HG03039 (cell line): ENCODE measurements around the gene CCDC146.
A peak's percentile ranks its signal among the peaks of the same experiment; 100 is the strongest.
"Not testable (repeated sequence)": the region's sequence is repeated elsewhere in the genome, so short reads cannot be mapped to it uniquely, and the experiment has no call there.

Experiments used
- ATAC-seq: cut with Tn5 transposase; IDR thresholded peaks from one replicate; pipeline ENCODE4 v1.9.1; 2021; ENCODE audit warnings: mild to moderate bottlenecking, moderate library complexity; ENCODE audit not compliant: unreplicated experiment

CCDC146 gene

DNA sequence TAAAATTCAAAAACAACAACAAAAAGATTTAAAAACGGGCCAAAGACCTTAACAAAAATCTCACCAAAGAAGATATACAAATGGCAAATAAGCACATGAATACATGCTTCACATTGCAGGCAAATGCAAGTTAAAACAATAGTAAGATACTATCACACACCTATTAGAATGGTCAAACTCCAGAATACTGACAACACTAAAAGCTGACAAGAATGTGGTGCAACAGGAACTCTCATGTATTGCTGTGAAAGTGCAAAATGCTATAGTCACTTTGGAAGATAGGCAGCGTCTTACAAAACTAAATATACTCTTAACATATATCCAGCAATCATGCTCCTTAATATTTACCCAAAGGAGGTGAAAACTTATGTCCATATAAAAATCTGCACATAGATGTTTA is 16.3 kb downstream of the CCDC146 start:
- not testable (repeated sequence) for ATAC-seq

DNA sequence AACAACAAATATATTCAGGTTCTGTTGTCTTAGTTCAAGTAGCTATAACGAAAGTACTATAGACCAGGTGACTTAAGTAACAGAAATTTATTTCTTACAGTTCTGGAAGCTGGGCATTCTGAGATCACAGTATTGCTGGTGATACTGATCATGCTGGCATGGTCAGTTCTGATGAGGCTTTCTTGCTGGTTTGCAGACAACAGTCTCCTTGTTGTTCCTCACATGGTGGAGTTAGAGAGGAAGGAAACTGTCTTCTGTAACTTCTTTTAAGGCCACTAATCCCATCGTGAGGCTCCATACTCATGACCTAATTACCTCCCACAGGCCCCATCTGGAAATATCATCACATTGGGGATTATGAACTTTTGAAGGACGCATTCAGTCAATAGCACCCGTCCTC is 17.9 kb downstream of the CCDC146 start:
- not testable (repeated sequence) for ATAC-seq

DNA sequence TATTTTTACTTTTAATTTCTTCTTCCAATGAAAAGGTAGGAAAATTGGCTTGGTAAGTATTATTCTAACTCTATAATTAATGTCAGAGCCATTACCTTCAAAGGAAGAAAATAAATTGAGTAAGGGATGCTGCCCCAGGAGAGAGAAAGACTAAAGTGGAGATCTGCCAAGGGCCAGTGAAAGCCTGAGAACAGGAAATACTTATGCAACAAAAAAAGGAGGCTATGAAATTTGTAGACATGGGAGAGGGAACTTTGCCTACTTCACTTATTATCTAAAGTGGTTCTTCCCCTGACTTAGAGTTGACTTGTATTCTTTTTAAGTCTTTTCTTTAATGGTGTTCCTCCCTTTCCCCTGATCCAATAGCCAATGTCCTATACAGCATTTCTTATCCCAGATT is 29.8 kb downstream of the CCDC146 start:
- not testable (repeated sequence) for ATAC-seq

DNA sequence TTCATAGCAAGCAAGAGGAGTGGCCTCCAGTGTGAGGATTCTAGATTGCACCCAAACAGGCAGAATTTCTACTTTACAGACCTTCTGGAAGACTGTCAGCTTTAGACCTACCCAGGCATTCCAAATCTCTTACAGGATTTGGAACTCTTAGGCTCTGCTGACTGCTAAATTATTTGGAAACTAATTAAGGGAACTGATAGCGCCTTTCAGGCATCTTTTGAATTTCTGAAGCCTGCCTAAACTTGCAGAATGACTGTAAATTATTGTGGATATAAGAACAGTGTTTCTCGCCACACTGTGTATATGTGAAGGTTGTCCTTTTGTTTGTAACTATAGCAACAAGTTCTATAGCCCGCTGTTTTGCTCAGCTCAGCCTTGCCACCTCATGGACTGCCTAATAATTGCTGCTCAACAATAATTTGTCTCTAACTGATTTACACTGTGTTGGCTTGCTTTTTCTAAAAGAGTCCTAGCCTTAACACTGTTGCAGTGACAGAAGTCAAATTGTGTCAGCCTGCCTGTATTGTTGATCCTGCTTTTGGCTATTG is 32.6 kb downstream of the CCDC146 start:
- not testable (repeated sequence) for ATAC-seq

DNA sequence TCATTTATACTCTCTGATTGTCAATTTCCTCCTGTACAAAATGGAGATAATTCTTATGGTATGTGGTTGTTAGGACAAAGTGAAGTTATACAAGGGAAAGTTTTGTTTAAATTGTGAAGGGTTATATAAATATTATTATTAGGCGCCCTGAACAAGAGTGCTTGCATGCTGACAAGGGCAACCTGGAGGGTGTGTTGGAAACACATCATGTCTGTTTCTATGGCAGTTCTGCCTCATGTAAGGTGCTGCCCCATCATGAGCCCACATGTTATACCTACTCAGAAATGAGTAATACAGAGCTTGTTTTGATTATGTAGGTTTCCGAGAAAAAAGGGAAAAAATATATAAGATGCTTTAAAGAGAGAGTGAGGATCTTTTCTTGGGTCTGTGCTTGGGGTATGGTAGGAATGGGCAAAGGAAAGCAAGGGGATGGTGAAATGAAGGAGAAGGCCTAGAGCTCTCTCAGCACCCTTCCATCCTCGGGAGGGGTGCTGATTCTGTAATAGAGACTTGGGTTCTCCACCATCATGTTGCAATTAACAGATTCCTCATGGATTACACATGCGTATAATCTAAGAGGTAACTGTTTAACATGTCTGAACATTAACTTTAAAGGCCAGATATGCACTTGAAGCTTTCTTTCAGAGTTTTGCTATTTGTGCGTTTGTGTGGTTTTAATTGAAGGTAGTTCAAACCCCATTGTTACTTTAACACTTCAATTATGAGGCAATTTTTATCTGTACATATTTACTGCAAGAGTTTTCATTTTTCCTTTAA is 33.4 kb downstream of the CCDC146 start:
- ATAC-seq, result not testable (repeated sequence)

DNA sequence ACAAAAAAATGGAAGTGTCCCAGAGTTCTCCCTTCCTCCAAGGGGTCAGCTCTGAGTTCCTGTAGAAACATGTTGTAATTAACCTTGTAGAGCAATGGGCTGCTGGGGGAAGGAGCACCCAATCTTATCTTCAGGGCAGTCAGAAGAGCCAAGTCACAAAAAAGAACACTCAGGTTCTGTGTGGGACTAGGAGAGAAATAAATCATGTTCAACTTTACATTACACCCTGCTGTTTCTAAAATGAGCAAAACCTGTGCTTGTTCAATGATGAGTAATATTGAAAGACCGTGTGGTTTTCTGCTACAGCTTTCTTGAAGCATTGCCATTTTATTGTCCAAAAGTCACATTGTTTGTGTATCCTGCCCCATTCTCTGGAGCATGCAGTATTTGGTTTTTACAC is 34.6 kb downstream of the CCDC146 start:
- peak; percentile 66 for ATAC-seq

DNA sequence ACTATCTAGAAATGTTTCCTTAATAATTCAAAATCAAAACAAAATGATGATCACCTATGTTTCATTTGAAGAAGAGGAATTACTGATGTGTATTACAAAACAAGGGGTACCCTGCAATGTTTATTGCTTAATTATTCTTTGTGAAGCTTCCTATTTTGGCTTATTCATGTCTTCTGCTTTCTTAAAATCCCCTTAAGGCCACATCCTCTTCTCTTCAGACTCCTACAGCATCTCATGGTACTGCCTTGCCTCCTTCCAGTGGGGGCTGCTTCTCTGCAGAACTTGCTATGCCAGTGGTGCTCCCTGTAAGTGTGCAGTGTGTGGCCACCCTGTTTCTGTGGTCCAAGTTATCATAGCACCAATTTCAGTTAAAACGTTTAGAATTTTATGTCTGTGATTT is 35.0 kb downstream of the CCDC146 start:
- peak; percentile 40 for ATAC-seq

DNA sequence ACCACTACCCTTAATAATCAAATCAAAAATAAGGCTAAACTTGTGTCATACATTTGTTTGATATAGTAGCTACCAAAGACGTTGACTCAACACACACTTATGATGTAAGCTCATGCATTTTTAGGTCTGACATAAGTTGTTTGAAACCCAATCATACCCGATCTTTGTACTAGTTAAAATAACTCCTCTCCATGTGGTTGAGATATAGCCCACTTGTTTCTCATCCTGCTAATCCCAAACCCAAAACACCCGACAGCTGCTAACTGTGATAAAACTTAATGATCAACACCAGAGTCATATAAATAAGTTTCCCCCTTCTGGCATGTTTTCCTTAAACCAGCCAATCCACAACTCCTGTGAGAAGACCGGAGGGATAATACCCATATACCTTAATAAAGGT is 48.7 kb downstream of the CCDC146 start:
- ATAC-seq, result not testable (repeated sequence)

DNA sequence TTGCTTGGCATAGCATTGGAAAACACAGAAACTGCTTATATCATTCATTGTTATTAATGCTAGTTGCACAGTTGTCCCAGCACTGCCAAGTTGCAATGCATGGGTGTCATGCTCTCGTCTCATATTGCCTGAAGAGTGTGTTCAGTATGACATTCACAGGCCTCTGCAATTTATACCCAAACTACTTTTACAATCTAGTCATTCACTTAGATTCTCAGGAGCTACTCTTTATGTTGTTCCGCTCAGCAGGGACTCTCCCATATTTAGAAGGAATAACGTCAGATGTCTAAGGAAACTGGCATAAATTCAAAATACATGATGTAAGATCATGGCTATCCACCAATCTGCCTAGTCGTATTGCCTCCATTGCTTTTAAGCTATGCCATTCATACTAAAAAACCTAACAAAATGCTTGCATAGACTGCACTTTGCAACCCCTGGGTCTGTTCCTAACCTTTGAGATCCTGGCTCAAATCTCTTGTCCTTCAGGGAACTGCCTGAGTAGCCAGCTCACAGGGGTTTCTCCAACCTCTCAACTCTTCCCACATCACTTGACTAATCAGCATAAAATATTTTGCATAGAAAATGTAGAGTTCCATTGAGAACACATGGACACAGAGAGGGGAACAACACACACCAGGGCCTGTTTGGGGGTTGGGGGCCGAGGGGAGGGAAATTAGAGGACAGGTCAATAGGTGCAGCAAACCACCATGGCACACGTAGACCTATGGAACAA is 50.2 kb downstream of the CCDC146 start:
- ATAC-seq, result not testable (repeated sequence)

DNA sequence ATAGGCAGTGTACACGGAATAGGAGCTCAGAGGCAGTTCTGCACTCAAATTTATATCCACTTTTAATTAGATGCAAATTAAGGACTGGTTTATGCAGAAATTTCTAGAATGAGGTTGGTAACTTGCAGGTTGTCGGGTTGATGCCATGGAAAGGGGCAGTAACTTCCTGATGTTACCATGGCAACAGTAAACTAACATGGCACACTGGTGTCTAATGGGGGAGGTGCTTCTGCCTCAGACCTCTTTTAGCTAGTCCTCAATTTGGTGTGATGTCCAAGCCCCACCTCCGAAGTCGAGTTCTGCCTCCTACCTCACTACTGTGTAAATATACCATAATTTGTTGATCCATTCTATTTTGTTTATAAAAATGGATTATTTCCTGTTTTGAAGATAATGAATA is 52.0 kb downstream of the CCDC146 start:
- ATAC-seq, result not testable (repeated sequence)

DNA sequence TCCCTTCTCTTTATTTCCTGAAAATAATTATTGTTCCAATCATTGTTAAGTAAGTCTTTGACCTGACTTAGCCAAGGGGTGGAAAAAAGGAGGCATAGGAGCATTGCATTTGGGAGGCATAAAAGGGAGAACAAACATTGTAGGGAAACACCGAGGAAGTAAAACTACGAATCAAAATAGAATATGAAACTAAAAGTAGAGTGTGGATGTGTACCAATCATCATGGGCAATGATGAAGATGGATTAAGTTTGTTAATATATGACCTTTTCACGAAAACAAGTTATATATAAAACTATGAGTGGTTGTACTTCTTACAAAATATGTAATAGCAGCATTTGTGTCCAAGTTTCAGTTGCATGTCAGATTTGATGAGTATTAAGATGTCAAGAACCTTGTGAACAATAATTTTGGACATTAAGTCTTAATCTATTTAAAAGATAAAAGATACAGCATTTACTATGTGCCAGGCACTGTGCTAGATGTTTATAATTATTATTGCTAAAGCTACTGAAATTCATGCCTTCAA is 52.9 kb downstream of the CCDC146 start:
- not testable (repeated sequence) for ATAC-seq

DNA sequence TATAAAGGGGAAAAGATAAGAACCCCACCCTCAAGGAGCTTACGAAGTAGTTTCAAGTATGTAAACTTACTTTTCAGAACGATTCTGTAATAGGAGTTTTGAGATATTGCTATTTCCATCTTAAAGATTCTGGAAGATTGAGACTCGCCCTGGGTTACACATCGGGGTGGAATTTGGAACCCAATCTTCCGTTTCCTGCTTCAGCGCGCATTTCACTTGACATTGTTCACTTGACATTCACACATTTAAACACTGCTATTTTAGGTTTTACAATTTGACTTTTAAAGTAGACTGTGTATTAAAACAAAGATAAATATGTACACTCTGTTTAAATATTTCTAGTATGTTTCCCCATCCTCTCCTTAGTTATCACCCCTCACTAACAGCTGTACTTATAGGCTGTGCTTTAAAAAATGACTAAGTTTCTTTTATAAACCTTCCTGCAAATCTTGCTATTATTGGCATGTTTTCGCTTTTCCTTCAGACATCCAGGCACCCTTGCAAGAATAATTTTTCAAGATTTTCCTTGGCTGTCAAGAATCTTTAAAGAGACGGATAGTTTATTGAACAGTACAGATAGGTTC is 55.0 kb downstream of the CCDC146 start:
- not testable (repeated sequence) for ATAC-seq

DNA sequence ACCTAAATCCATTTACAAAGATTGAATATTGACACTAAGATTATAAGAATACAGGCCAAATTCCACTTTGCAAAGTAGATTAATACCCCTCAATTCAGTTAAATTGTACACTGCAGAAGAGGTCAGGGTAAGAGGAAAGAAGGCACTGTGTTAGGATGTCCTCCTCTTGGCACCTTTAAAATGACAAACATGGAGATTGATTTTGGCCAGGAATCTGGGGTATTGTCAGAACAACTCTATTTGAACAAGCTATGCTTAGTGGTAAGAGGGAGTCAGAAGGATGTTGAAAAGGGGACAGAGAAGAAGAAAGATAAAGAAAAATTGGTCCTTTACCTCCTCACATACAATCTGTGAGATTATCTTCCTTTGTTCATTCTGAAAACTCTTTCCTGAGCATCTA is 55.6 kb downstream of the CCDC146 start:
- not testable (repeated sequence) for ATAC-seq

DNA sequence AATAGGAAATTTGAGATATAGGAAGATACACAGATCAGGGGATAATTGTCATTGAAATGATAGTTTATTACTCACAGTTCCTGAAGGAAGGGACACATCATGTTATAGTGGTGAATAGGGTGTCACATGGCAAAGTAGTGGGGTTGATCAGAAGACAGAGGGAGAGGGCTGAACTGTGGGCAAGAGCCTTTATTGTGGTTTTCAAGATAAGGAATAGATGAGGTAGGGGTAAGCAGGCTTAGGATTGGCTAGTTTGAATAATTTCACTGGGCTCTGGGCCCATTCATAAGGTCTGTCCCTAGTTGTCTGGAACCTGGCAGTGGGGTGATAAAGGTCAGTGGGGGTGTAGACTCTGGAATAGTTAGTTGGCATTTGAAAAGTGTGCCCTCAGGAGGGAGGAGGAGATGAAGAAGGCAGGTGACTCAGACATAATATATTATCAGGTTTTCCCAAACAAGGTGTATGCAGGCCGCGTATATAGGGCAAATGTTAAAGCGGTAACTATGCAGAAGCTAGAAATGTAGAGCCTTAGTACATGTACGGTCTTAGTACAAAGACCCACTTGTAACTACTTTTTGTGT is 58.7 kb downstream of the CCDC146 start:
- no peak for ATAC-seq

DNA sequence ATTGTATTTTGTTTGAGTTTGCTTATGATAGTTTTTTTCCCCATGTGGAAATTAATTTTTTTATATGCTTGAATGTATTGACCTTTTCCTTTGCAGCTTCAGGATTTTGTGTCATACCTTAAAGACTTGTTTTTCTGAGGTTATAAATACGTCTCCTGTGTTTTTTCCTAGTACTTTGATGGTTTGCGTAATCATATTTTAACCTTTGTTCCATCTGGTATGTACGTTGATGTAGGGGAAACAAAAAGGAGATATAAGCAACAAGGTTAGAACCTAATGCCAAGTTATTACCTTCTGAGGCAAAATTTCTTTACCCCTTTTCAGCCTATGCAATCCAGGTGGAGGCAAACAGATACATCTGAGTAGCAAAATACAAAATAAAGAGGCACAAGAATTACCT is 59.3 kb downstream of the CCDC146 start:
- no peak for ATAC-seq

DNA sequence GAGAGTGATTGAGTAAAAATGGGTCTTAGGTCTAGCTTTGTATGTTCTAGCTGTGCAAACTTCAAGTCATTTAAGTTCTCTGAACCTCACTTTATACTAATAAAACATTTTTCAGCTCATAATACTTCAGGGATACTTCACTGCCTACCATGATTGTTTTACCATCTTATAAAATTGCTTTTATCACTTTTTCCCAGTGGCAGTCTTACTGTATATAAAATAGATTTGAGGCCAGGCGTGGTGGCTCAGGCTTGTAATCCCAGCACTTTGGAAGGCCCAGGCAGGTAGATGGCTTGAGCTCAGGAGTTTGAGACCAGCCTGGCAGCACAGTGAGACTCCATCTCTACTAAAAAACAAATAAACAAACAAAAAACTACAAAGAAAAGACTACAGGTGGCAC is 59.8 kb downstream of the CCDC146 start:
- no peak for ATAC-seq

DNA sequence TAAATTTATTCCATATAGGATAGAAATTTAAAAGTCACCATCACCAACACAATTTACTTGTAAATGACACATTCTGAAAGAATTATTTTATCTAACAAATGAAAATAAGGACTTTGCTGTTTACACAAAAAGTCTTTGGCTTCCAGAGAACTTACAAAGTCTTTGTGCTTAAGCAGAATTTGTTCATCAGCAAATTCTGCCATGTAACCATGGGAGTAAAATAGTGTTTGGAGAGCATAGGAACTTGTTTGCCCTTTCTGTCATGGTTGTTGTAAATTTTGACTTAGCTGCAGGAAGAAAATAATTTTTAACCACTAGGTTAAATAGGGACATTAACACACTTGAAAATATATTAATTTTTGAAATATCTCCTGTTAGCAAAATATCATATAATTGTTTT is 62.0 kb downstream of the CCDC146 start:
- no peak for ATAC-seq

DNA sequence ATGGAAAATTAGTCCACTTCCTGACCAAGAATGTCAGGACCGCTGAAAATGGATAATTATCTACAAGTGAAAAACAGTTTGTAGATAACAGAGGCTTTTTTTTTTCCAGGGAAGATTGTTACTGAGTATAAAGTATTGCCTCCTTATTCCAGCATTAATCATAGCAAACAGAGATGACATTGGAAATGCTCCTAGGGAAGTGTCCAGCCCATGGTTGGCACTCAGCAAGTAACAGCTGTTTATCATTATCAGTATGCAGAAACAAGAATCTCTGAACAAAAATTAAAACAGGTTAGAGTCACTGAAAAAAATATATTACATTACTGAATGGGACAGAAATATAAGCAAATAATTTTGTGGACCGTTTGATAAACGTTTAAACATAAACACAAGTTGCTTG is 62.6 kb downstream of the CCDC146 start:
- no peak for ATAC-seq

DNA sequence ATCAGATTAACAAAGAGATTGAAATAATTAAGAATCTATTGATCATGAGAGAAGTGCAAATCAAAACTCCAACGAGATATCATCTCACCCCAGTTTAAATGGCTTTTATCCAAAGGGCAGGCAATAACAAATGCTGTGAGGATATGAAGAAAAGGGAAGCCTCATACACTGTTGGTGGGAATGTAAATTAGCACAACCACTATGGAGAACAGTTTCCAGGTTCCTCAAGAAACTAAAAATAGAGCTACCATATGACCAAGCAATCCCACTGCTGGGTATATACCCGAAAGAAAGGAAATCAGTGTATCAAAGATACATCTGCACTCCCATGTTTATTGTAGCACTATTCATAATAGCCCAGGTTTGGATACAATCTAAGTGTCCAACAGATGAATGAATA is 63.5 kb downstream of the CCDC146 start:
- no peak for ATAC-seq

DNA sequence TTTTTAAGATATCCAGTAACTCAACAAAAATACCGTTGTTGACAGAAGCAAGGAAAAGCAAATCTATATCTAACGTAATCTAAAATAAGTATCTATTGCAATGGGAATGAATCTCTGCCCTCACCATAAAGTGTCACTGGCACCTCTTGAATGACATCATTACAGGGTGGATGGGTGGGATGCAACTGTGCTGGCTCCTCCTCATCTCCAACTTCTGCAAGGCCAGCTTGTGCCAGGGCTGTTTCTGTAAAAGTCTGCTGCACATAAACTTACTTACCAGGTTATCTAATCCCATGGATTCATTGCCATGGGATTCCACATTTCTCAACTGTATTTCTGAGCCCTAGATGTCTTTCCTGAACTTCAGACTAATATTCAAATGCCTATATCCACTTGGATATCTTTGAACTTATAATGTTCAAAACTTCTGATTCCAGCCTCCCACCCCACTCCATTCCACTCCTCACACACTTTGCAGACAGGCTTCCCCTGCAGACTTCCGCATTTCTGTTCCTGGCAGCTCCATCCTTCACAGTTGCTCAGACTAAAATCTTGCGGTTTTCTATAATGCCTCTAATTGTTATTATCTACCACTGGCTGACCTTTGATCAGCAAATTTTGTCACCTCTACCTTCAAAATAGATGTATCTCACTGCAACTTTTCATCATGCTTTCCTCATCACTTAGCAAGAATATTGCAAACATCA is 66.5 kb downstream of the CCDC146 start:
- ATAC-seq, result no peak
